ENCODE data around the gene NEURL3.
A peak's percentile ranks its signal among the peaks of the same experiment; 100 is the strongest.

Gene NEURL3

GRCh38 chr2:96547203-96547641 is 42.1 kb upstream of the NEURL3 start:
- Histone ChIP-seq H3K36me3 (ENCODE audit: insufficient read depth, low read length) (no peaks in the 10 kb centered on the region), H3K9ac (ENCODE audit: low read depth, low read length) (peak overlapping the region; percentile 16; the same call in 1 of the 2 replicates), H3K9me3 (ENCODE audit: control insufficient read depth, insufficient read depth, low read length) (no peaks in the 10 kb centered on the region), H3K4me1 (ENCODE audit: insufficient read depth, low read length) (peaks cover 6% of the 10 kb centered on the region; the same call in 1 of the 2 replicates)

DNA sequence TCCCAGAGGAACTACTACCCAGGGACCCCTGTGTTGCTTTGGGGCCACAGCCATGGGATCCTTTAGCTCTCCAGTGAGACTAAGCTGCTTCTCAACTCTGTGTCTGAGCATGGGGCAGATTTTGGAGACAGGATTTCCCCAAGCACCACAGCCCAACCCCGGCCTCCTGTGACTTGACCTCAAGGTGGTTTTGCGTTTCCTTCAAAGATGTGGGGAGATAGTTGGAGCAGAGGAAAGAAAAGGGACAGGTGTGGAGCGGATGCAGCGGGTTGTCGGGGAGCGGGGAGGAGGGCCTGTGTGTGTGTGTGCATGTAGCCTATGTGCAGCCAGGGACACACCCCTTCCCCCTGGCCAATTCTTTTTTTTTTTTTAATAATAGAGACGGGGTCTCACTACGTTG is 41.6 kb upstream of the NEURL3 start:
- no peaks in the 10 kb centered on the region for H3K36me3 ChIP-seq (ENCODE audit: insufficient read depth, low read length)
- H3K9me3 ChIP-seq (ENCODE audit: control insufficient read depth, insufficient read depth, low read length): no peaks in the 10 kb centered on the region
- no peak overlapping the region; the same call in 1 of the 2 replicates for H3K9ac ChIP-seq (ENCODE audit: low read depth, low read length)
- H3K4me1 ChIP-seq (ENCODE audit: insufficient read depth, low read length): peaks cover 6% of the 10 kb centered on the region; the same call in 1 of the 2 replicates

DNA sequence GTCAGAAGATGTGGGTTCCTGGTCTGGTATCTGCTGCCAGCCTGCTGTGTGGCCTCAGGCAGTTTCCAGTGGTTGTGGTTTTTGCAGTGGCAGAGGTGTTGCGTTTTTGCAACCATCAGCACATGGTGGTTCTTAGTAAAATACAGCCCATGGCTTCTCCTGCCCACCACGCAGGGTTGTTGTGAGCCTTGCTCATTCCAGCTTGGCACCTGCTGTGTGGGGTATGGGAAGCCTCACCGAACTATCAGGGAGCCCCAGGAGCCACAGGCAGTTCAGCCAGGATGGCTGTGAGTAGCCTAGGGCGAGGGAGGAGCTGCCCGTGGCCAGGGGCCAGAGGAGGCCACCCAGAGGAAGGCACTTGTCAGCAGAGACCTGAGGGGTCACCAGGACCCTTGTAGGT is 41.2 kb upstream of the NEURL3 start:
- Histone ChIP-seq H3K9me3 (ENCODE audit: control insufficient read depth, insufficient read depth, low read length) (no peaks in the 10 kb centered on the region), H3K36me3 (ENCODE audit: insufficient read depth, low read length) (no peaks in the 10 kb centered on the region), H3K9ac (ENCODE audit: low read depth, low read length) (no peak overlapping the region), H3K4me1 (ENCODE audit: insufficient read depth, low read length) (peaks cover 6% of the 10 kb centered on the region; the same call in 1 of the 2 replicates)

- H3K9me3 ChIP-seq (ENCODE audit: control insufficient read depth, insufficient read depth, low read length): no peaks in the 10 kb centered on the region
- H3K4me1 ChIP-seq (ENCODE audit: insufficient read depth, low read length): peaks cover 21% of the 10 kb centered on the region
Observed at GRCh38 chr2:96542357-96542977, 37.3 kb upstream of the NEURL3 start.

GRCh38 chr2:96541398-96542152 is 36.4 kb upstream of the NEURL3 start:
- Histone ChIP-seq H3K4me1 (ENCODE audit: insufficient read depth, low read length) (peaks cover 18% of the 10 kb centered on the region), H3K9me3 (ENCODE audit: control insufficient read depth, insufficient read depth, low read length) (no peaks in the 10 kb centered on the region), H3K36me3 (ENCODE audit: insufficient read depth, low read length) (no peaks in the 10 kb centered on the region), H3K9ac (ENCODE audit: low read depth, low read length) (no peak overlapping the region)

More at GRCh38 chr2:96542357-96542977, 37.3 kb upstream of the NEURL3 start:
- Histone ChIP-seq H3K36me3 (ENCODE audit: insufficient read depth, low read length) (no peaks in the 10 kb centered on the region), H3K9ac (ENCODE audit: low read depth, low read length) (no peak overlapping the region)

GRCh38 chr2:96540136-96540535 is 35.0 kb upstream of the NEURL3 start:
- H3K9ac ChIP-seq (ENCODE audit: low read depth, low read length): no peak overlapping the region
- no peaks in the 10 kb centered on the region for H3K36me3 ChIP-seq (ENCODE audit: insufficient read depth, low read length)
- H3K9me3 ChIP-seq (ENCODE audit: control insufficient read depth, insufficient read depth, low read length): no peaks in the 10 kb centered on the region
- peaks cover 18% of the 10 kb centered on the region for H3K4me1 ChIP-seq (ENCODE audit: insufficient read depth, low read length)

DNA sequence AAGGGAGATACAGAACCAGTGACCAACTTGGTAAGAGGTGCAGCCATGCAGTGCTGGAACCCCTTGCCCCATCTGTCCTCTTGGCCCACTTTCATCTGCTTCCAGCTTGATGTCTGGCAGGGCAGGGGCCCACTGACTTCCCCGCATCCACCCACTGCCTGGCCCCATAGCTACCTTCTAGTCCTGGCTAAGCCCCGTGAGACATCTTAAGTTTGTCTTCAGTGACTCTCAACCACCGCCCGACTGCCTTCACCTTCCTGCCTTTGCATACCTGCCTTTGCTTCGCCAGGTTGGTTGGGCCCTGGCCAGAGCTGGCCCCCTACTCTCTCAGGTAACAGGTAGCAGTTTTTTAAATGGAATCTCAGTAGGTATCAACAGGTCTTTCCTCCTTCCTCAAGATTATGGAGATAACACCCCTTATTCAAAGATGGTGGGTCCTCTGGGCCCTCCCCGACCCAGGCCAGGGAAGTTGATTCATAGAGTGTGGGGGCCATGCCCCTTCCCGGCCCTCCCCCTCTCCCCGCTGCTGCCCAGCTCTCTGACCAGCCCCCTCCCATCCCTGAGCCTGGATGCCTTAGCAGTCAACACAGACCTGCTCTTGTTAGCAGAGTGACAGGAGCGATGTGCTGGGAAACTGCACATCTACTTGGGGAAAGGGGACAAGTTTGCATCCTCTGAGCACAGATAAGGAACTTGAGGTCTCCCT is 34.2 kb upstream of the NEURL3 start:
- Histone ChIP-seq H3K9ac (ENCODE audit: low read depth, low read length) (no peak overlapping the region), H3K9me3 (ENCODE audit: control insufficient read depth, insufficient read depth, low read length) (no peaks in the 10 kb centered on the region), H3K4me1 (ENCODE audit: insufficient read depth, low read length) (peaks cover 18% of the 10 kb centered on the region), H3K36me3 (ENCODE audit: insufficient read depth, low read length) (no peaks in the 10 kb centered on the region)

- H3K9me3 ChIP-seq (ENCODE audit: control insufficient read depth, insufficient read depth, low read length): no peaks in the 10 kb centered on the region
- no peaks in the 10 kb centered on the region for H3K36me3 ChIP-seq (ENCODE audit: insufficient read depth, low read length)
- H3K9ac ChIP-seq (ENCODE audit: low read depth, low read length): peak overlapping the region; percentile 57; the same call in 1 of the 2 replicates
- H3K4me1 ChIP-seq (ENCODE audit: insufficient read depth, low read length): peaks cover 19% of the 10 kb centered on the region
Observed at GRCh38 chr2:96538487-96539214, 33.5 kb upstream of the NEURL3 start.

DNA sequence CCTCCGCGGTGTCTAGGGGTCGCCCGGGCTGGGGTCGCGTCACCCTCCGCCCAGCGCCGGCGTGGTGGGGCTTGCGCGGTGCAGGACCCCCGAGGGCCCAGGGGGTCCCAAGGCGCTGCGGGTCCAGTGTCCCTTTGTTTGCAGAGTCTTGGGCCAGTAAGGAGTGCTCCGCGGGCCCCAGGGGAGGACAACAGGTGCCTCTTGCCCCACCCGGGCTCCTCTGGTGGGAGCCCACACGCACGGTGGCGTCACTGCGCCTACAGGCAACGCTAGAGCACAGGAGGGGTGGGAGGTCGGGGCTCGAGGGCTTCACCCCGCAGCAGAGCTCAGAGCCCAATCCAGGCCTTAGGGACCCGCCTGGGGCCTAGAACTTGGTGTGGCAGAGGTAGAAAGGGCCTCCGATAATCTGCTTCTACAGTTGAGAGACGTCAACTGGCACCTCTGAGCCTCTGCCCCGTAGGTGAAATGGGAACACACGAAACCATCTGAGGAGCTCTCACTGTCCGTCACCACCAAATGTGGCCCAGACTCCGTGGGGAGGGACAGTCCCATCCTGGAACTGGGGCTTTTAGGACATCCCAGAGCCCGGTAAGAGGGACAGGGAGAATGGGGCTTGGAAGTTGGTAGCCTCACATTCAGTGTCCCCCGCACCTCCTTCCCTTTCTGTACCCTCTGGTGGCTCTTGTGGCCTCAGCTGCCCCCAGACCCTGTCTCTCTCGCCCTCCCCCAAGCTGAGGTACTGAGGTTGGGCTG is 32.8 kb upstream of the NEURL3 start:
- Histone ChIP-seq H3K36me3 (ENCODE audit: insufficient read depth, low read length) (no peaks in the 10 kb centered on the region), H3K9ac (ENCODE audit: low read depth, low read length) (peak overlapping the region; percentile 57), H3K4me1 (ENCODE audit: insufficient read depth, low read length) (peaks cover 27% of the 10 kb centered on the region), H3K9me3 (ENCODE audit: control insufficient read depth, insufficient read depth, low read length) (no peaks in the 10 kb centered on the region)

- peak overlapping the region; percentile 57 for H3K9ac ChIP-seq (ENCODE audit: low read depth, low read length)
- H3K36me3 ChIP-seq (ENCODE audit: insufficient read depth, low read length): no peaks in the 10 kb centered on the region
- H3K4me1 ChIP-seq (ENCODE audit: insufficient read depth, low read length): peaks cover 33% of the 10 kb centered on the region
- H3K9me3 ChIP-seq (ENCODE audit: control insufficient read depth, insufficient read depth, low read length): no peaks in the 10 kb centered on the region
Observed at GRCh38 chr2:96537066-96537733, 32.0 kb upstream of the NEURL3 start.

DNA sequence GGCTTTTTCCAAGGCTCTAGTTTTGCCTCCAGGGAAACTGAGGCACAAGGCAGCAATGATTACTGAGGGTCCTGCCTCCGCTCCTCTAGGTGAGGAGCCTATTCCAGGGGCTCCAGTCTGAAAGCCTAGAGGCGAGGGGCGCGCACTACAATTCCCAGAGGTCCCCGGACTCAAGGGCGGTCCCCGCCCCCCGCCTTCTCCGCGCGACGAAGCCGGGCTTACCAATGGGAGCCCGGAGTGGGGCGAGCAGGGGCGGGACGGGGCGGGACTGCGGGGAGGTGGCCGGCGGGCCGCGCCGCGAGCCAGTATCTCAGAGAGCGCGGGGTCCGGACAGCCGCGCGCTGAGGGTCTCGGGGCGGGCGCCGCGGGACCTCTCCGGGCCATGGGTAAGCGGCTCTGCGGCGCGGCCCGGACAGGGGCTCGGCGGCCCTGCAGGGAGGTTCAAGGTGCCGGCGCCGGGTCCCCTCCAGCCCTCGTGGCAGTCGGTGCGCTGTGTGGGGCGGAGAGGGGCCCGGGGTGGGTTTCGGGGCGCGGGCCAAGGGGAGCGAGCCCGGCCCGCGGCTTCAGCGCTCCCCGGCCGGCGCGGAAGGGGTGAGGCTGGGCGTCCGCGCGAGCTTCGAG is 31.4 kb upstream of the NEURL3 start, which contains the start of gene ARID5A:
Gene ARID5A (plus strand): TSS at position 308 of the 621 bp plus-strand sequence. CDS start 75 bp downstream, at position 383.
- no peaks in the 10 kb centered on the region for H3K36me3 ChIP-seq (ENCODE audit: insufficient read depth, low read length)
- H3K4me1 ChIP-seq (ENCODE audit: insufficient read depth, low read length): peaks cover 33% of the 10 kb centered on the region
- H3K9me3 ChIP-seq (ENCODE audit: control insufficient read depth, insufficient read depth, low read length): no peaks in the 10 kb centered on the region
- peak within 1 kb of the TSS; percentile 57 for H3K9ac ChIP-seq (ENCODE audit: low read depth, low read length)

- Histone ChIP-seq H3K4me1 (ENCODE audit: insufficient read depth, low read length) (peaks cover 34% of the 10 kb centered on the region), H3K9me3 (ENCODE audit: control insufficient read depth, insufficient read depth, low read length) (no peaks in the 10 kb centered on the region), H3K9ac (ENCODE audit: low read depth, low read length) (no peak overlapping the region), H3K36me3 (ENCODE audit: insufficient read depth, low read length) (no peaks in the 10 kb centered on the region)
Observed at GRCh38 chr2:96535331-96535730, 30.2 kb upstream of the NEURL3 start.
